Stimulated activated CD8-positive, alpha-beta memory T cell treated with anti-CD3 and anti-CD28 coated beads, Interleukin-7, amount 100 ng/mL, for 48 hours (primary cell): ENCODE data around the gene CCNI2.
A peak's percentile ranks its signal among the peaks of the same experiment; 100 is the strongest.

Experiments used
- DNase-seq, 2 donors: peaks; one replicate each; pipeline ENCODE4 v3.0.0-alpha.2; 2020; ENCODE audit warnings: low read depth in 1 of 2; ENCODE audit errors: extremely low read depth in 1 of 2

Gene CCNI2

DNA sequence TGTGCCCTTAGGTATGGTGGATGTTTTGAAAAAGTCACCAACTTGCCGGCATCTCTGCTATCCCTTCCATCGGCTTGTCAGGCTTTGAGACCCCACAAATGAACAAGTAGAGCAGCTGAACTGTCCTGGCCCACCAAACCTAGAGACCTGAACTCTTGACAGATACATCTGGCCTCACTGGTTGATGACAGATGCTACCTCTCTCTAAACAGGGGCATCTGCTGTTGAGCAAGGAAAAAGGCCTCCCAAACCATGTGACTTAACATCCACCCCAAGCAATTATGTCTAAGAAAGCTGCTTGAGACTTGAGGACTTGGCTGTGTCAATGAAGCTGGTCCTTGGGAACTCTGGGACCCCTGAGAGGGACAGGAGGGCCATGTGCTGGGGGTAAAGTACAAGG, 2.3 kb downstream of the CCNI2 start:
- DNase-seq = no peak

DNA sequence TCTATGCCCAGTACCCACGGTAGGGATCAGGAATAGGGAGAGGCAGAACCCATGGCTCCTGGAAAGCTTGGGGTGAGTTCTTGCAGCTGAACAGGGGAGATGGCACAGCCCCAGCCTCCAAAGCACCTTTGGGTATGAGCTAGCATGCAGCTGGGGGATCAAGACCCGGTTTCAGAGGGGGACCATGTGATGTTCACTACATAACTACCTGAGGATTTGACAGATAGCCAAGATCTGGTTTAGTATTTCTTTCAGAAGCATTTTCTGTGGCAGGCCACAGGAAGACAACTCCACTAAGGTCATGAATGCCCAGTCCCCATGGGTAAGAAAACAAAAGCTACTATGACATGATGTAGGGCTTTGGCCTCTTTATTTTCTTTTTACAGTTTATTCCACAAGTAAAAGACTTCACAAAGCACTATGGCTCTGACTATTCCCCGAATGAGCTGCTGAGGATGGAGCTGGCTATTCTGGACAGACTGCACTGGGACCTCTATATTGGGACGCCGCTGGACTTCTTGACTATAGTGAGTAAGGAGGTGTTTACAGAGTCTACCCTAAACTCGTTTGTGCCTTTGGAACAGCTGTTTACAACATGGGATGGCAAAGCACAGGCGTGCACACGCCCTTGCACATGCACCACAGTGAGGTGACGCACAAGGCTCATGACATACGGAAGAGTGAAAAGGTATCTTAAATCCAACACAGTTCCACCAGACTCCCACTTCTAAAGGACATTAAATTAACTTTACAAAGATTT, 3.4 kb downstream of the CCNI2 start:
- DNase-seq = no peak

GRCh38 chr5:132751444-132751843, 4.2 kb downstream of the CCNI2 start:
- peak in 1 of 2 donors; percentile 28 for DNase-seq

DNA sequence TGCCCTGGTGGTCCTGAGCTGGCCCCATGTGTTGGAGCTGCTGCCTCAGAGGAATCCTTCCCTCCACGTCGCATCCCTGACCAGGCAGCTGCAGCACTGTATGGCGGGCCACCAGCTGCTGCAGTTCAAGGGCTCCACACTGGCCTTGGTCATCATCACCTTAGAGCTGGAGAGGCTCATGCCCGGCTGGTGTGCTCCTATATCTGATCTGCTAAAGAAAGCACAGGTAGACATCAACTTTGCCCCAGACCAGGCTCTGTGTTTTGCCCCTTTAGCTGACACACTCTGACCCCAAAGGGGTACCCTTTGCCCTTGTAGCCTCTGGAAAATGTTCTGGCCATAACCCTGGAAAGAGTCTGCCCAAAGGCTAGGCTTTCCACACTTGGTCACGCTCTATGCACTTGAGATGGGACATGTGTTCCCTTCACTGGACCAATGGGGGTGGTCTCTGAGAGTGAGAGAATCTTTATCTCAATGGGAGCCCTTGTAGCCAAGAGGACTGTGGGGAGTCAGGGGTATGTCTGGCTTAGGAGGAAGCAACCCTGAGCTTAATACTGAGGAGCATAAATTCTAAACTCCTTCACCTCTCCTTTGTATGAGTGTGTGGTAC, 4.8 kb downstream of the CCNI2 start:
- no peak for DNase-seq

DNA sequence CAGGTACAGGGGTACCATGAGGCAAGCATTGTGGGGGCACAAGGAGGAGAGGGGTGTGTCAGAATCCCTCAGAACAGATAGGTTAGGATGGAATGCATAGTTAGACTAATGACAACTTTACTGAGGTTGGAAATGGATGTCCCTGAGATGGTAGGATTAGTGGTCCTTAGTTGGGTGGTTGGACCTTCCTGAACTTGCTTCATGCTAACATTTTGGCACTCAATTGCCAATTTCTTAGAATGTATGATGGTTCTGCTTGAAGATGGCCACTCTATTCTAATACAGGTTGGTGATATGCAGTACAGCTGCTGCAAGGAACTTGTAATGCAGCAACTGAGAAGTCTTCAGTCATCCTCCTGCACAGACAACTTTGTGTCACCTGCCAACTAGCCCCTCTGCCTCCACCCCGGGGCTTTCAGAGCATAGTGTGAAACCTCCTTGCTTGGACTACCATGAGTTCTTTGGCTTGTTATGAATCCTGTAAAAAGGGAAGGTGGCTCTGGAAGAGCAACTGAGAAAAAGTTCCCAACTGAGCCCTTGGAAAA, 5.4 kb downstream of the CCNI2 start:
- no peak for DNase-seq

GRCh38 chr5:132753135-132753987, 6.1 kb downstream of the CCNI2 start:
- no peak for DNase-seq

- DNase-seq = no peak
Observed at GRCh38 chr5:132754111-132754510, 6.9 kb downstream of the CCNI2 start.

DNA sequence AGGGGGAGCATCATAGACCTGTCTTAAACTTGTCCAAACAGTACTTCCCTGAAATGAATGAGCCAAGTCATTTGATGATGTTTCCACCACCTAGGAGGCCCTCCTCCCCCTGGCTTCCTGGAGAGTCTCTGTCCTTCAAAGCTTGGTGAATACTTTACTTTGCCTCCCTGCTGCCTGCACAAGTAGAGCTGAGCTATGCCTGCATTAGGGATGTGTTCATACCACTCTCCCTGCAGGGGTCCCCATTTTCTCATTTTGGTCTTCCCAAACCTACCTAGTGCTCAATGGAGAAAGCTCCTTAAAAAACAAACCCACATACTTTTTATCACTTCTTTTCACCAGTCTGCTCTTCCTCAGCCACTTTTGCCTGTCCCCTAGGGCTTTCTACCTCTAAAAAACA, 7.7 kb downstream of the CCNI2 start:
- DNase-seq = no peak

DNA sequence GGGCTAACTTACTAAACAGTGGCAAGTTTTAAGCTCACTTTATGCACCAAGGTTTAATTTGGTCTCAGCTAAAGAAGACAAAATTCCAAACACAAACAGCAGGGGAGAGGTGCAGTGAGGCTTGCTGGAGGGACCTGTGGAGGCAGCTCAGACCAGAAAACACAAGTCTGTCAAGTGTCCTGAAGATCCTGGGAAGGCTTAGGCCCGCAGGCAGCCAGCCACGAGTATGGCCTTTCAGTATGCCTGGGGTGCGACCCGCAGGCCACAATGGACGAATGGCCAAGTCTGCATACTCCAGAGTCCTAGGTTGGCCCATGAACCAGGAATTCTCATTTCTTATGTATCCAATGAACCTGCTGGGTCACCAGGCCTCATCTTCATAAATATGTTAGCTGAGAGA, 9.3 kb downstream of the CCNI2 start:
- DNase-seq = no peak

DNA sequence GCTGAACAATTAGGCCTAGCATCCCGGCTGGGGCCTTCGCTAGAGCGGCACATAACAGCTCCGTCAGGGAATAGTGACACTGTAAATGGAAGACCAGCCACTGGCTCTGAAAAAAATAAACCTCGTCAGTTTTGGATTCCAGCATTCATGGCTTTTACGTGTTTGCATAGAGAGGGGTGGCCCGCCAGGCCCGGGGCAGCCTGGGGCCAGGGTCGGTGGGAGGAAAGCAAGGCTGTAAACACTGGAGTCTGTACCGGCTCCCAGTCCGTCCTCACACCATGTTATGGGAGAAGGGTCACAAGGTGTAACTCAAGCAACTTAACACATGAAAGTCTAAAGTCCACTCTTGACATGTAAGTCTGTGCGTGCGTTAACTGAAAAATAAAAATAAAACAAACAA, 11.2 kb downstream of the CCNI2 start:
- no peak for DNase-seq

- DNase-seq = no peak
Observed at GRCh38 chr5:132759114-132760048, 12.2 kb downstream of the CCNI2 start.

- DNase-seq = no peak
Observed at GRCh38 chr5:132760049-132760420, 12.8 kb downstream of the CCNI2 start.

DNA sequence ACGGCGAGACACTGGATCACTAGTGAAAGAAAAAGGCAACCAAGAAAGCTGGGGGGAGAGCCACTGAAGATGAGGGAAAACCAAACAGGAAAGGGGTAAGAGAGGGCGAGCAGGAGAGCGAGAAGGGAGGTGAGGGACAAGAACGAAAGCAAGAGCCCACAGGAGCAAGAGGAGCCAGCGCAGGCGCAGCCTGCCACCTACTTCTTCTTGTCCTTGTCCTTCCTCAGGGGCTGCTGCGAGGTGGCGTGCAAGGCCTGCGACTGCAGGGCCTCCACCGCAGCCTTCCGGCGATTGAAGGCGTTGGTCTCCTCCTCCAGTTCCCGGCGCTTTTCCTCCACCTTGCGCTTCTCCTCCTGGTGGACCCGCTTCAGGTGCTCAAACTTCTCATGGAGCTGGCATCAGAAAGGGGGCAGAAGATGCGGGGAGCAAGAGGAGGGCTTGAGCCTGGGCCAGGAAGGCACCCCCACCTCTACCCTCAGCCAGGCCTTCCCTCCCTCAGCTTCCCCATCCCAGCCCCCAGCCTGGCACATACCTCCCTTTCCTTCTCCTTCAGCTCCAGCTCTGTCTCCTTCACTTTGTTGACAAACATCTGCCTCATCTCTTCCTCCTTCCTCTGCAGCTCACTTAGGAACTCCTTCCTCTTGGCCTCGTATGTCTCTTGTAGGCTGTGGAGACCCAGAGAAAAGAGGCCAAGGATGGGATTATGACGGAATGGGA, 13.5 kb downstream of the CCNI2 start:
- no peak for DNase-seq

DNA sequence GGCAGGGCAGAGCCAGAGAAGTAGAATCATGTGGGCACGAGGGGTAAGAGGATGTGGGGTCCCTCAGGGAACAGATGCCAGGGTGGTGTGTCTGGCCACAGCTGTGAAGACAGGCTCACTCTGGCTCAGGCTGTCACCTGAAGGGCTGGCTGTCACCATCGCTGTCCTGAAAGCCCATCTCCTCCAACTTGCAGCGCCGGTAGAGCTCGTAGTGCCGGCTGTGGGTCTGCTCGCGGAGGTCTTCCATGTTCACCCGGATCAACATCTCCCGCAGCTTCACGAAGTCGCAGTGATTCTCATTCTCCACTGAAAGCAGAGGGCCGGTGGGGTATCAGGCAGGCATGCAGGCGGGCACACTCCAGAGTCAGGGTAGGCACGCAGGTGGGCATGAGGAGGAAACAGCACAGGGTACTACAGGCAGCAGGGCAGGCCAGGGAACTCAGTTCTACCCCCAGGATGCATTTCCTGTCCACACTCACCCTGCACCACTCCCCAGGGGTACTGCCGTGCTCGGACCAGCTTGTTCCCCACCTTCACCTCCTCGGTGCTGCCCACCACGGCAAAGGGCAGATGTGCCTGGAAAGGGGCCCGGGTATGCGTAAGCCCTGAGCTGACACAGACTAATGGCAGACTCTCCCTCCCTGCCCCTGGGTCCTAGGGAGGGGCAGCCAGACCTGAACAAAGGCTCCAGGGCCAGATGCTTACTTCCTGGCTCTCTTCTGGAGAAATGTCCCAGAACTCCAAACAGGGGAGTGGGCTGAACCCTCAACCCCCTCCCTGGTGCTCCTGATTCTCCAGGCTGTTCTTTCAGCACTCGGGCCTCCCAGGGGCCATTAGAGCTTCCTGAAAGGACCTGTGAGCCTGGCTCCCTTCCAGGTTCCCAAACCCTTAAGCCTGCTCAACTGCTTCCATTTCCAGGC, 14.4 kb downstream of the CCNI2 start:
- DNase-seq = no peak

DNA sequence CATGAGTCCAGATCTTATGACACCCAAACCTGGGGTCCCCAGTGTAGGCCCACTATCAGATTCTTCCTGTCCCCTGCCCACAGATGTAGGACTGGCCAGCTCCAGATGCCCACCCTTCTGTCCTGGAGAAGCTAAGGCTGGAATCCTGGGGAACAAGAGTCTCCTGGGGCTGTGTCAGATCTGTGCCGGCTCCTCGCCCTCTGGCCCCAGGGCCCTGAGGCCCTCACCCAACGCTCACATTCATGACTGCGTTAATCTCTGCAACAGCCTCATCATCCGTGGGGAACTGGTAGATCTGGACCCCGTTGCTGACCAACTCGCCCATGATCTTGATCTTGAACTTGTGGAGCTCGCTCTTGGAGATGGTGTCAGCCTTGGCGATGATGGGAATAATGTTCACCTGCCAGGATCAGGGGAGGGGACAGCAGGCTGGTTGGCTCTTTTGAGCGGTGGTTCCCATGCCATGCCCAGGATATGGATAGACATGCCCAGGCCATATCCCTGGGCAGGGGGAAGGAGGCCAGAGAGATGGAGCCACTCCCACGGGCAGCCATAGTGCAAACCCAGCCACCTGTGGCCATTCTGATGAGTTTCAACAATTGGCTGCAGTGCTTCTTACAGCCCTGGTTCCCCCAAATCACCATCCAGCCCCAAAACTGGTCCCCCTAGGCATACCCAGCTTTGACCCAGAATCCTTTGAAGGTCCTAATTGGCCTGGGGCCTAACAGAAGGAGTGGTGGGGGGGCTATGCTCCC, 15.2 kb downstream of the CCNI2 start:
- no peak for DNase-seq

DNA sequence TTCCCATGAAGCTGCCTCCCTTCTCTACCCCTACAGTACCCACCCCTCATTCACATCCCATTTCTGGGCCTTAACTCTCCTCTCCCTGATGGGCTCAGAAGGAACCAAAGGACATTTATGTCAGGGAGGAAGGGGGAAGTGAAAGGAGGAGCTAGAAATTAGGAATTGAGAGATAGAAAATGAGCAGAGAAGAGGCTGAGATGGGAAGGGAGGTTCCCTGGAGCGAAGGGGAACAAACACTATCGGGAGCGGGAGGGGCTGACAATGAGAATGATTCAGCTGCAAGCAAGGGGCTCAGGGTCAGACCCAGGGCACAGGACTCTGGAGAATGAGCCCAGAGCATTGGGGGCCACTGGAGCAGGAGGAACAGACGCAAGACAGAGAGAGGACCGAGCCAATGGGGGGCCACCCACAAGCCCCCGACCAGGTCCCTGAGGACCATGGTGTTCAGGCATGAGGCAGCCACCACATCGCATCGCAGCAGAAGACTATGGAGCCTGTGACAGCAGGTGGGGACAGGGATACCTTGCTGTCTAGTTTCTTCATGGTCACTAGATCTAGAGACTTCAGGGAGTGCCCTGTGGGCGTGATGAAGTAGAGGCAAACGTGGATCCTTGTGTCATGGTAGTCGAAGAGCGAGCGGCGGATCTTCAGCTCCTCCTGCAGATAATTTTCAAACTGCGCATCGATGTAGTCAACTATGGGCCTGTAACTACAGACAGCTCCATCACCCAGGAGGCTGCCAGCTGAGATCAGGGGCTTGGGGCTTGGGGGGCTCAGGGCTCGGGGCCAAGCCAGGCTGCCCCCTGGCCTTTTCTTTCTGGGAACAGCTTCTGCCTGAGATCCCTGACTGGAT, 16.2 kb downstream of the CCNI2 start:
- no peak for DNase-seq

GRCh38 chr5:132764051-132764450, 16.8 kb downstream of the CCNI2 start:
- no peak for DNase-seq
